Stimulated activated naive CD4-positive, alpha-beta T cell (primary cell): Measurements from ENCODE around the gene KLHL21.
A peak's percentile ranks its signal among the peaks of the same experiment; 100 is the strongest.
"Not testable (repeated sequence)": the region's sequence is repeated elsewhere in the genome, so short reads cannot be mapped to it uniquely, and the experiment has no call there.

Experiments
- DNase-seq, 6 experiments: peaks; one replicate each; lab custom pipeline; 2025; lab: John Stamatoyannopoulos, UW

The KLHL21 gene

GRCh38 chr1:6602669-6603237 lies at the start of gene KLHL21:
KLHL21 (minus strand) TSS chr1:6602869; CDS start chr1:6602817, 52 bp downstream.
- DNase-seq = peak; percentile 69 to 86 (median 76)

- DNase-seq = no peak
Measured at GRCh38 chr1:6651909-6652308, 49.2 kb upstream of the KLHL21 start.

GRCh38 chr1:6648556-6648955 lies 45.9 kb upstream of the KLHL21 start:
- no peak for DNase-seq

GRCh38 chr1:6646499-6647148 lies 44.0 kb upstream of the KLHL21 start:
- peak in 5 of 6 experiments; percentile 6 to 62 (median 49) for DNase-seq

GRCh38 chr1:6645018-6645417 lies 42.3 kb upstream of the KLHL21 start:
- DNase-seq = no peak

GRCh38 chr1:6640867-6641266 lies 38.2 kb upstream of the KLHL21 start:
- not testable (repeated sequence) for DNase-seq

- DNase-seq = no peak
Measured at GRCh38 chr1:6638226-6638625, 35.6 kb upstream of the KLHL21 start.

- DNase-seq = no peak
Measured at GRCh38 chr1:6637770-6638169, 35.1 kb upstream of the KLHL21 start.

GRCh38 chr1:6636778-6637177 lies 34.1 kb upstream of the KLHL21 start:
- DNase-seq = not testable (repeated sequence)

- DNase-seq = no peak
Measured at GRCh38 chr1:6635910-6636760, 33.5 kb upstream of the KLHL21 start.

GRCh38 chr1:6635161-6635909 lies 32.7 kb upstream of the KLHL21 start:
- DNase-seq = no peak

GRCh38 chr1:6634371-6635052 lies 31.8 kb upstream of the KLHL21 start:
- peak in 5 of 6 experiments; percentile 18 to 26 (median 22) for DNase-seq

- no peak for DNase-seq
Measured at GRCh38 chr1:6632588-6633514, 30.2 kb upstream of the KLHL21 start.

- no peak for DNase-seq
Measured at GRCh38 chr1:6631058-6631457, 28.4 kb upstream of the KLHL21 start.

- DNase-seq = no peak
Measured at GRCh38 chr1:6630027-6630426, 27.4 kb upstream of the KLHL21 start.

GRCh38 chr1:6628971-6629479 lies 26.4 kb upstream of the KLHL21 start:
- DNase-seq = no peak

GRCh38 chr1:6627841-6628545 lies 25.3 kb upstream of the KLHL21 start:
- DNase-seq = no peak

- no peak for DNase-seq
Measured at GRCh38 chr1:6627031-6627430, 24.4 kb upstream of the KLHL21 start.

- DNase-seq = no peak
Measured at GRCh38 chr1:6625584-6626149, 23.0 kb upstream of the KLHL21 start.
